GM18951 (cell line): ENCODE measurements around the gene WDTC1.
A peak's percentile ranks its signal among the peaks of the same experiment; 100 is the strongest.
"Not testable (repeated sequence)": the region's sequence is repeated elsewhere in the genome, so short reads cannot be mapped to it uniquely, and the experiment has no call there.

Experiments
- POLR2A ChIP-seq: IDR thresholded peaks from 4 replicates; pipeline ENCODE4 v1.6.1; 2011; ENCODE audit warnings: mild to moderate bottlenecking; ENCODE audit not compliant: insufficient read length, insufficient read depth; ENCODE audit errors: extremely low read depth
- in situ Hi-C: fragments of 300-500 bp; cut with MboI; formaldehyde crosslinking; loops from one replicate; pipeline ENCODE4 v1.12.0; 2022; ENCODE audit warnings: low sequenced_read_pairs, mixed read lengths, inconsistent platforms; ENCODE audit not compliant: unreplicated experiment

Gene WDTC1

GRCh38 chr1:27234049-27234882 lies at the start of gene WDTC1:
WDTC1 (plus strand) TSS chr1:27234632; CDS start chr1:27261055, 26,423 bp downstream.
- in situ Hi-C loops = no loop called here
- peak; percentile 54 for TF ChIP-seq POLR2A

DNA sequence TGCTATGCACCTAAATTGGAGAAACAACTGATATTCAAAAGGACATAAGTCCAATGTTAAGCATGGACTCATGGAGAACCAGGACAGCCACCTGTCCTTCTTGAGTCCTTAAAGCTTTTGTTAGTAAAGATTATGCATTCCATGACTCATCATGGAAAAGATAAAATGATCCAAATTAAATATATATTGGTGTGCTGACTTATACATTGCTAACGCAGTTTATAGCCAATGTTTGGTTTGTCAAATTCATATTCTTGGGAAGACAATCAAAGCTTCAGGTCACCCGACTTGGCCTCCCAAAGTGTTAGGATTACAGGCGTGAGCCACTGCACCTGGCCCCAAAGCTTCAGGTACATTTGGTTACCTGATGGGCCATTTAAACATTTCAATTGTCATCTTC lies 49.8 kb upstream of the WDTC1 start:
- in situ Hi-C loops = not testable (repeated sequence)

- no peak for TF ChIP-seq POLR2A
- in situ Hi-C loops = no loop called here
Observed at GRCh38 chr1:27192039-27192529, 42.3 kb upstream of the WDTC1 start.

DNA sequence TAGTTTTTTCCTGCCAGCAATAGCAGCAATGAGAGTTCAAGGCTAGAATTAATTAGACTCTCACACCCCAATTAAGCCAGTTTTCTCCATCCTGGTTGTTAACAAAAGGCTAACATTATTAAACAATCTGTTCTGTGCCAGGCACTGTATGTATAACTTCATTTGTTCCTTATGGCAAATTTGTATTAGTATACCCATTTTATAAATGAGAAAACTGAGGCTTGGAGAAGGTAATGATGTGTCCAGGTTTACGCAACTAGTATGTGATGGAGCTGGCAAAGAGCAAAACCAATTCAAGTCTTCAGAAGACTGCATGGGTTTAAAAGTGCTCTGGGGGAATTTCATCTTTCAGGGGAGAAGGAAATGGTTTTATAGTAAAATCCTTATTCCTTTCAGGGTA lies 41.2 kb upstream of the WDTC1 start:
- in situ Hi-C loops = no loop called here
- no peak for TF ChIP-seq POLR2A

DNA sequence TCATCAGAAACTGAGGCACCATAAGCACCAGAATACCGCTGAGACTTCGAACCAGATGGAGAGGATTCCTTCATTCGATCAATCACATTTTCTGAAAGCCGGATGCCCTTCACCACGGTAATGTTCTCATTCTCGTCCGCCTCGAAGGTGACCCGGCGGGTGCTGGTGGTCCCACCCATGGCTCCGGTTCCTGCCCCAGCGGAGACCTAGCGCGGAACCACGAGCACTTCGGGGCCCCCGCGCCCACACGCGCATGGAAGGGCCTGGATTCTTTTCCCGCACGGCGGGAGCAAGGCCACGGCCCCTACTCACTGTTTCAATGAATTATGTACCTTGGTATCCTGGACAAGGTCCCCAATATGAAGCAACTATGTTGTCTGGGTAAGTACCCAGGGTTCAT lies 33.1 kb upstream of the WDTC1 start:
- TF ChIP-seq POLR2A = no peak
- in situ Hi-C loops = no loop called here

GRCh38 chr1:27203946-27204345 lies 30.5 kb upstream of the WDTC1 start:
- in situ Hi-C loops = no loop called here
- no peak for TF ChIP-seq POLR2A

DNA sequence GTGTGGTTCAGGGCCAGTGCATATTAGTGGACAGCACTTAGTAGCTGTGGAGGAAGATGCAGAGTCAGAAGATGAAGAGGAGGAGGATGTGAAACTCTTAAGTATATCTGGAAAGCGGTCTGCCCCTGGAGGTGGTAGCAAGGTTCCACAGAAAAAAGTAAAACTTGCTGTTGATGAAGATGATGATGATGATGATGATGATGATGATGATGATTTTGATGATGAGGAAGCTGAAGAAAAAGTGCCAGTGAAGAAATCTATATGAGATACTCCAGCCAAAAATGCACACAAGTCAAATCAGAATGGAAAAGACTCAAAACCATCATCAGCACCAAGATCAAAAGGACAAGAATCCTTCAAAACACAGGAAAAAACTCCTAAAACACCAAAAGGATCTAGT lies 27.2 kb upstream of the WDTC1 start:
- in situ Hi-C loops = not testable (repeated sequence)

- in situ Hi-C loops = not testable (repeated sequence)
Observed at GRCh38 chr1:27208143-27208850, 26.1 kb upstream of the WDTC1 start.

DNA sequence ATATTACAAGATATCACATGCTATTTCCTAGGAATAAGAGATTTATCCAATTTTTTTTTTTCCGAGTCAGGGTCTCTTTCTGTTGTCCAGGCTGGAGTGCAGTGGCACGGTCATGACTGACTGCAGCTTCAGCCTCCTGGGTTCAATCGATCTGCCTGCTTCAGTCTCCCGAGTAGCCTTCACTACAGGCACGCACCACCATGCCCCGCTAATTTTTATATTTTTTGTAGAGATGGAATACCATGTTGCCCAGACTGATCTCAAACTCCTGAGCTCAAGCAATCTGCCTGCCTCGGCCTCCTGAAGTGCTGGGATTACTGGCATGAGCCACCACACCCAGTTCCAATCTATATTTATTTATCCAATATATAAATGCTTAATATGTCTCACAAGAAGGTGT lies 18.0 kb upstream of the WDTC1 start:
- no peak for TF ChIP-seq POLR2A
- in situ Hi-C loops = no loop called here

- in situ Hi-C loops = no loop called here
- TF ChIP-seq POLR2A = no peak
Observed at GRCh38 chr1:27217401-27217800, 17.0 kb upstream of the WDTC1 start.

GRCh38 chr1:27218736-27219135 lies 15.7 kb upstream of the WDTC1 start:
- in situ Hi-C loops = no loop called here

DNA sequence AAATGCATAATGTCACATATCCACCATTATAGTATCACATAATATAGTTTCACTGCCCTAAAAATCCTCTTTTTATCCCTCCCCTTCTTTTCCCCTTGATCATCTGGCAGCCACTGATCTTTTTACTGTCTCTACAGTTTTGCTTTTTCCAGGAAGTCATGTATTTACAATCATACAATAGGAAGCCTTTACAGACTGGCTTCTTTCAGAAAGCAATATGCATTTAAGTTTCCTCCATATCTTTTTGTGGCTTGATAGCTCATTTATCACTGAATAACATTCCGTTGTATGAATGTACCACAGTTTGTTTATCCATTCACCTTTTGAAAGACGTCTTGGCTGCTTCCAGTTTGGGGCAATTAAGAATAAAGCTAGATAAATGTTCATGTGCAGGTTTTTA lies 14.3 kb upstream of the WDTC1 start:
- no peak for TF ChIP-seq POLR2A
- in situ Hi-C loops = no loop called here

More at GRCh38 chr1:27218736-27219135, 15.7 kb upstream of the WDTC1 start:
- TF ChIP-seq POLR2A = no peak

DNA sequence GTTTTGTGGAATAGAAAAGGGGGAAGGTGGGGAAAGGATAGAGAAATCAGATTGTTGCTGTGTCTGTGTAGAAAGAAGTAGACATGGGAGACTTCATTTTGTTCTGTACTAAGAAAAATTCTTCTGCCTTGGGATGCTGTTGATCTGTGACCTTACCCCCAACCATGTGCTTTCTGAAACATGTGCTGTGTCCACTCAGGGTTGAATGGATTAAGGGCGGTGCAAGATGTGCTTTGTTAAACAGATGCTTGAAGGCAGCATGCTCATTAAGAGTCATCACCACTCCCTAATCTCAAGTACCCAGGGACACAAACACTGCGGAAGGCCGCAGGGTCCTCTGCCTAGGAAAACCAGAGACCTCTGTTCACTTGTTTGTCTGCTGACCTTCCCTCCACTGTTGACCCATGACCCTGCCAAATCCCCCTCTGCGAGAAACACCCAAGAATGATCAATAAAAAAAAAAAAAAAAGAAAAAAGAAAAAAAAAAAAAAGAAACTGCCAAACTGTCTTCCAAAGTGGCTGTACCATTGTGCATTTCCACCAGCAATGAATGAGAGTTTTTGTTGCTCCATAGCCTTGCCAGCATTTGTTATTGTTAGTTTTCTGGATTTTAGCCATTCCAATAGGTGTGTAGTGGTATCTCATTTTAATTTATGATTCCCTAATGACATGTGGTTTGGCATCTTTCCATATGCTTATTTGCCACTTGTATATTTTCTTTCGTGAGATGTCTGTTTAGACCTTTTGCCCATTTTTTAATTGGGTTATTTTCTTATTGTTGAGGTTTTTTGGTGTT lies 13.5 kb upstream of the WDTC1 start:
- in situ Hi-C loops = not testable (repeated sequence)
